Skeletal muscle satellite cell (primary cell): Measurements from ENCODE around the gene FZD10.

Experiments used
- H3K27me3 ChIP-seq: 2 replicates; pipeline ENCODE4 v1.7.0; 2013; ENCODE audit warnings: low read length; ENCODE audit not compliant: control insufficient read depth, insufficient read depth
- H3K36me3 ChIP-seq: 2 replicates; pipeline ENCODE4 v1.7.0; 2013; ENCODE audit warnings: mild to moderate bottlenecking, control low read depth, low read length; ENCODE audit not compliant: insufficient read depth
- H3K4me1 ChIP-seq: 2 replicates; pipeline ENCODE4 v1.7.0; 2013; ENCODE audit warnings: low read length; ENCODE audit not compliant: control insufficient read depth, insufficient read depth
- H3K4me2 ChIP-seq: 2 replicates; pipeline ENCODE4 v1.7.0; 2013; ENCODE audit warnings: mild to moderate bottlenecking, low read length
- H3K4me3 ChIP-seq: 2 replicates; pipeline ENCODE4 v1.7.0; 2013; ENCODE audit warnings: low read length
- H3K9ac ChIP-seq: 2 replicates; pipeline ENCODE4 v1.7.0; 2013; ENCODE audit warnings: mild to moderate bottlenecking, low read depth, low read length, moderate library complexity
- H3K9me3 ChIP-seq: replicated peaks from 2 replicates; pipeline ENCODE4 v1.7.0; 2013; ENCODE audit warnings: mild to moderate bottlenecking, control low read depth, low read length

Gene FZD10

GRCh38 chr12:130144256-130144655, 18.0 kb upstream of the FZD10 start:
- Histone ChIP-seq H3K27me3 (no peaks in the 10 kb centered on the region), H3K4me2 (no peak overlapping the region), H3K4me3 (no peak overlapping the region), H3K36me3 (no peaks in the 10 kb centered on the region), H3K9ac (no peak overlapping the region), H3K9me3 (peaks cover 4% of the 10 kb centered on the region), H3K4me1 (no peaks in the 10 kb centered on the region)

DNA sequence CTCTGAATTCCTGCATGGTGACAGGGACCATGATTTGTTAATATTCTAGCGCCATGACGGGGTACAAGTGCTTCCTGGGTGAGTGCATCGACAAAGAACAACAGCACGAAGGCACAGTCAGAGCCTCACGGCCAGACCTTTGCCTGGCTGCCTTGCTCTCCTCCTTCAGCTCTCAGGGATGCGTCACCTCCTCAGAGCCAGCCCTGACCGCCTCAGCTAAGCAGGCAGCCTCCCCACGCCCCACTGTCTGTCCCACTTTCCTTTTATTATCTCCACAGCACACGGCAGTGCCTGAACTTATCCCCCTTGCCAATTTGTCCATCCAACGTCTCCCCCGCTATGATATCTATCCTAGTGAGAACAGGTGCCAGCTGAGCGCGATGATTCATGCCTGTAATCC, 16.5 kb upstream of the FZD10 start:
- Histone ChIP-seq H3K4me2 (no peak overlapping the region), H3K4me1 (no peaks in the 10 kb centered on the region)

GRCh38 chr12:130146176-130146931, 15.9 kb upstream of the FZD10 start:
- peaks cover 4% of the 10 kb centered on the region for H3K9me3 ChIP-seq
- H3K4me2 ChIP-seq = no peak overlapping the region
- no peaks in the 10 kb centered on the region for H3K27me3 ChIP-seq
- no peaks in the 10 kb centered on the region for H3K36me3 ChIP-seq
- H3K4me1 ChIP-seq = no peaks in the 10 kb centered on the region
- no peak overlapping the region for H3K4me3 ChIP-seq
- H3K9ac ChIP-seq = no peak overlapping the region

More for the DNA sequence above, 16.5 kb upstream of the FZD10 start:
- Histone ChIP-seq H3K36me3 (no peaks in the 10 kb centered on the region), H3K9me3 (peaks cover 4% of the 10 kb centered on the region), H3K9ac (no peak overlapping the region), H3K4me3 (no peak overlapping the region), H3K27me3 (no peaks in the 10 kb centered on the region)

GRCh38 chr12:130147875-130148596, 14.2 kb upstream of the FZD10 start:
- H3K27me3 ChIP-seq = no peaks in the 10 kb centered on the region
- no peaks in the 10 kb centered on the region for H3K36me3 ChIP-seq
- H3K4me1 ChIP-seq = no peaks in the 10 kb centered on the region
- H3K4me2 ChIP-seq = no peak overlapping the region
- H3K4me3 ChIP-seq = no peak overlapping the region
- H3K9ac ChIP-seq = no peak overlapping the region
- peaks cover 7% of the 10 kb centered on the region for H3K9me3 ChIP-seq

- no peak overlapping the region for H3K4me3 ChIP-seq
- peaks cover 7% of the 10 kb centered on the region for H3K9me3 ChIP-seq
- H3K4me2 ChIP-seq = no peak overlapping the region
- H3K36me3 ChIP-seq = no peaks in the 10 kb centered on the region
- H3K27me3 ChIP-seq = no peaks in the 10 kb centered on the region
- no peaks in the 10 kb centered on the region for H3K4me1 ChIP-seq
- H3K9ac ChIP-seq = no peak overlapping the region
Observed at GRCh38 chr12:130151846-130152245, 10.4 kb upstream of the FZD10 start.

DNA sequence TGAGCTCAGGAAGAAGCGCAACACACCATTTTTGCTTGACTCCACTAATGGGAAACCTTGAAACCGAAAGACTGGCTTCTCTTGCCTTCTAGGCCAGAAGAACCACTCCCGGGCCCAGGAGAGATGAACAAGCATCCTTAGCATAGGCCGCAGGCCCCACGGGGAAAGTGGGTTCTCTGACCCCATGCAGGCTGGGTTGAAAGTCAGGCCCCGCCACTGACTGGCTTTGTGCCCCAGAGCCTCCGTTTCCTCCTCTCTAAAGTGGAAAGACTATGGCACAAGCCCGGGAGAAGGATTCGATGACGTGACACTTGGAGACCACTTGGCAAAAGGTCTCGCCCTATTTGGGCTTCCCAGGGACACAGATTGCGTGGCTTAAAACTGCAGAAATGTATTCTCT, 9.9 kb upstream of the FZD10 start:
- Histone ChIP-seq H3K9ac (no peak overlapping the region), H3K36me3 (no peaks in the 10 kb centered on the region), H3K4me3 (no peak overlapping the region), H3K27me3 (no peaks in the 10 kb centered on the region), H3K9me3 (peaks cover 7% of the 10 kb centered on the region), H3K4me1 (no peaks in the 10 kb centered on the region), H3K4me2 (no peak overlapping the region)

DNA sequence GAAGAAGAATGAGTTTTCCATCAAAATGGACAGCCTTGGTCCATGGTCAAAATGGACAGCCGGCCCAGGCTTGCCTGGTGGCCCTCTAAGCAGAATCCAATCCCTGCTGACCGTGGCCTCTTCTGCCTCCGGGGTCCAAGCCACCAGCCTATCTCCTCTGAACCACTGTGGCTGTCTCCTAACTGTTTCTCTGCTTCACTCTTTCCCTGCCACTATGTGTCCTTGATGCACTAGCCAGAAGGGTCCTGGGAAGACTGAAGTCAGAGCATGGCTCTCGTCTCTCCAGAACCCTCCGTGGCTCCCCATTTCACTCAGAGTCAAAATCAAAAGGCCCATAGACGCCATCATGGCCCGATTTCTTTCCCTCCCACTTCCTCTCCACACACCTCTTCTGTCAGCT, 8.5 kb upstream of the FZD10 start:
- Histone ChIP-seq H3K4me3 (no peak overlapping the region), H3K9me3 (peaks cover 2% of the 10 kb centered on the region), H3K36me3 (no peaks in the 10 kb centered on the region), H3K27me3 (no peaks in the 10 kb centered on the region), H3K4me1 (no peaks in the 10 kb centered on the region), H3K4me2 (no peak overlapping the region), H3K9ac (no peak overlapping the region)

DNA sequence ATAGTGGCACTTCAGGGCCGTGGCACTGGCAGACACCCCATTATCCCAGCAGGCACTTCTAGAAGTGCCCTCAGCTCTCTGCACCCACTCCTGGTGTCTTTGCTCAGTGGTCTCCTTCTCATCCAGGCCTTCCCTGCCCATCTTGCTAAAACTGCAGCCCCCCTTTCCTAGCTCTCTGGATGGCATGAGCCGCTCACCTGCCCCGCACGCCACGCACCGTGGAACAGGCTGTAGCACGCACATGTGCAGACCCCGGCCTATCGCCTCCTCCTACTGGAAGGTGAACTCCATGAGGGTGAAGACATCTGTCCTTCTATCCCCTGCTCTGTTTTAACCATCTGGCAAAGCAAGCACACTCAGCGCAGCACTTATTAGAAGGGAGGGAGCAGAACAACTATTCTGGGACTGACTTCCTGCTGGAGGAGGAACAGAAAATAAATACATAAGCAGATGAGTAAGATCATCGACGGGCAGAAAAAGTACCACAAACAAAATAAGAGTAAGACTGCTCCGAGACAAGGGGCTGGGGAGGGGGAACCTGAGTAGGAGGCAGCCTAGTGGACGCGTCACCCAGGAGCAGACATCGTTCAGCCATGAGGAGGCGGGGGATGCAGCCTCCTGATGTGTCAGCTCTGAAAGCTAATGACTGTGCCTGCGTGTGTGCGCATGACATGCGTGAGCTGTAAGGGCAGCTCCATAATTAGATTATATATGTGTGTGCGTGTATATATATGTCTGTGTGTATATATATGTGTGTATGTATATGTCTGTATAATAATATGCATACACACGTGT, 7.8 kb upstream of the FZD10 start:
- Histone ChIP-seq H3K4me2 (no peak overlapping the region), H3K4me3 (no peak overlapping the region), H3K4me1 (no peaks in the 10 kb centered on the region), H3K9me3 (peaks cover 2% of the 10 kb centered on the region), H3K36me3 (no peaks in the 10 kb centered on the region), H3K27me3 (no peaks in the 10 kb centered on the region), H3K9ac (no peak overlapping the region)

- H3K36me3 ChIP-seq = no peaks in the 10 kb centered on the region
- peaks cover 2% of the 10 kb centered on the region for H3K9me3 ChIP-seq
- H3K4me1 ChIP-seq = no peaks in the 10 kb centered on the region
- no peak overlapping the region for H3K4me3 ChIP-seq
- no peak overlapping the region for H3K9ac ChIP-seq
- peaks cover 4% of the 10 kb centered on the region for H3K27me3 ChIP-seq
- no peak overlapping the region for H3K4me2 ChIP-seq
Observed at GRCh38 chr12:130155416-130156073, 6.7 kb upstream of the FZD10 start.

- no peak overlapping the region for H3K4me3 ChIP-seq
- peaks cover 2% of the 10 kb centered on the region for H3K9me3 ChIP-seq
- H3K4me1 ChIP-seq = no peaks in the 10 kb centered on the region
- no peaks in the 10 kb centered on the region for H3K36me3 ChIP-seq
- no peak overlapping the region for H3K4me2 ChIP-seq
- H3K9ac ChIP-seq = no peak overlapping the region
- peaks cover 4% of the 10 kb centered on the region for H3K27me3 ChIP-seq
Observed at GRCh38 chr12:130156652-130157275, 5.5 kb upstream of the FZD10 start.
